ENCODE measurements around the gene PKP2.

DNA sequence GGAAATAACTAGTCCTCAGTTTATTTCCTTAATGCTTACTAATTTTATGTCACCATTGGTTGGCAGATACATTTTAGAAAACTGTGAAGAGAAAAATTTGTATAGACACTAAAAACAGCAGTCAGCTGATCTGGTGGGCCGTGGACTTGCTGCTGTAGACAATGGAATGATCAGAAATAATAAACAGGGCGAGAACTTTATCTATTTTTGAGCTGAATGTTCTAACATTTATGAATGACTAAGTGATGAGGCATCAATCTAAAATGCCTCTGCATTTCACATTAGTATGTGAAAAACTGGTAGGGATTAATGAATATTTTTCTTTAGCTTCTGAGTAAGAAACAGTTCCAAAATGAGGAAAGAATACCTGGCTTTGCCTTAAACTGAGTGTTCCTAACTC, 24.8 kb upstream of the PKP2 start:
- TF ChIP-seq, protein P1, sequence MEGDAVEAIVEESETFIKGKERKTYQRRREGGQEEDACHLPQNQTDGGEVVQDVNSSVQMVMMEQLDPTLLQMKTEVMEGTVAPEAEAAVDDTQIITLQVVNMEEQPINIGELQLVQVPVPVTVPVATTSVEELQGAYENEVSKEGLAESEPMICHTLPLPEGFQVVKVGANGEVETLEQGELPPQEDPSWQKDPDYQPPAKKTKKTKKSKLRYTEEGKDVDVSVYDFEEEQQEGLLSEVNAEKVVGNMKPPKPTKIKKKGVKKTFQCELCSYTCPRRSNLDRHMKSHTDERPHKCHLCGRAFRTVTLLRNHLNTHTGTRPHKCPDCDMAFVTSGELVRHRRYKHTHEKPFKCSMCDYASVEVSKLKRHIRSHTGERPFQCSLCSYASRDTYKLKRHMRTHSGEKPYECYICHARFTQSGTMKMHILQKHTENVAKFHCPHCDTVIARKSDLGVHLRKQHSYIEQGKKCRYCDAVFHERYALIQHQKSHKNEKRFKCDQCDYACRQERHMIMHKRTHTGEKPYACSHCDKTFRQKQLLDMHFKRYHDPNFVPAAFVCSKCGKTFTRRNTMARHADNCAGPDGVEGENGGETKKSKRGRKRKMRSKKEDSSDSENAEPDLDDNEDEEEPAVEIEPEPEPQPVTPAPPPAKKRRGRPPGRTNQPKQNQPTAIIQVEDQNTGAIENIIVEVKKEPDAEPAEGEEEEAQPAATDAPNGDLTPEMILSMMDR (IDR thresholded peaks at IDR 0.05): no peak
- no peak for TF ChIP-seq POLR2A (IDR thresholded peaks at IDR 0.05)
